GM21447 (cell line): ENCODE data around the gene CXCR2.
"Not testable (repeated sequence)": the region's sequence is repeated elsewhere in the genome, so short reads cannot be mapped to it uniquely, and the experiment has no call there.

Experiments
- ATAC-seq: cut with Tn5 transposase; IDR thresholded peaks from one replicate; pipeline ENCODE4 v1.9.1; 2021; ENCODE audit not compliant: unreplicated experiment

The CXCR2 gene

GRCh38 chr2:218129458-218130135 is 3.8 kb downstream of the CXCR2 start:
- no peak for ATAC-seq

- ATAC-seq, result no peak
Measured at GRCh38 chr2:218130377-218130776, 4.5 kb downstream of the CXCR2 start.

GRCh38 chr2:218130822-218131221 is 5.0 kb downstream of the CXCR2 start:
- no peak for ATAC-seq

GRCh38 chr2:218137514-218137913 is 11.7 kb downstream of the CXCR2 start:
- ATAC-seq, result no peak

GRCh38 chr2:218138047-218138446 is 12.2 kb downstream of the CXCR2 start:
- no peak for ATAC-seq

GRCh38 chr2:218145124-218145523 is 19.3 kb downstream of the CXCR2 start:
- no peak for ATAC-seq

- no peak for ATAC-seq
Measured at GRCh38 chr2:218146056-218146455, 20.2 kb downstream of the CXCR2 start.

GRCh38 chr2:218149098-218149497 is 23.3 kb downstream of the CXCR2 start:
- no peak for ATAC-seq

GRCh38 chr2:218149848-218150440 is 24.1 kb downstream of the CXCR2 start:
- no peak for ATAC-seq

- no peak for ATAC-seq
Measured at GRCh38 chr2:218152172-218152571, 26.3 kb downstream of the CXCR2 start.

GRCh38 chr2:218152777-218153176 is 26.9 kb downstream of the CXCR2 start:
- ATAC-seq, result no peak

GRCh38 chr2:218155953-218156479 is 30.2 kb downstream of the CXCR2 start:
- ATAC-seq, result no peak

GRCh38 chr2:218161644-218162043 is 35.8 kb downstream of the CXCR2 start:
- ATAC-seq, result no peak

GRCh38 chr2:218162814-218163213 is 37.0 kb downstream of the CXCR2 start:
- ATAC-seq, result no peak

GRCh38 chr2:218166791-218167190 is 41.0 kb downstream of the CXCR2 start, which contains the start of gene CXCR1:
CXCR1 (minus strand) TSS chr2:218166962; CDS start chr2:218165211, 1,751 bp downstream.
- no peak for ATAC-seq

GRCh38 chr2:218168016-218168415 is 42.2 kb downstream of the CXCR2 start:
- ATAC-seq, result no peak

GRCh38 chr2:218168635-218169462 is 43.0 kb downstream of the CXCR2 start:
- no peak for ATAC-seq

- no peak for ATAC-seq
Measured at GRCh38 chr2:218169757-218170546, 44.1 kb downstream of the CXCR2 start.

GRCh38 chr2:218171744-218172143 is 45.9 kb downstream of the CXCR2 start:
- not testable (repeated sequence) for ATAC-seq

GRCh38 chr2:218172845-218173244 is 47.0 kb downstream of the CXCR2 start:
- ATAC-seq, result no peak

GRCh38 chr2:218179782-218180181 is 54.0 kb downstream of the CXCR2 start:
- ATAC-seq, result no peak
